Kidney (tissue), 14 donors: ENCODE data around the gene ZNF592. TPM values are rescaled to one million over a fixed set of nuclear protein-coding genes. Genes with fewer than 3 reads are reported as not detected.

Experiments
- DNase-seq, 5 donors: peaks; one replicate each; pipeline ENCODE4 v3.0.0-alpha.2; 2013 to 2020
- FAIRE-seq: peaks from 2 replicates; lab custom pipeline; 2012; peaks lifted over from hg19 to GRCh38; lab: Jason Lieb, UNC
- H3K27ac ChIP-seq, 2 donors: one replicate each; pipeline ENCODE4 v1.7.0; 2013; ENCODE audit warnings: low read depth in 2 of 2, low read length in 2 of 2, inconsistent platforms in 1 of 2
- H3K27me3 ChIP-seq: one replicate; pipeline ENCODE4 v1.7.1; 2013; ENCODE audit warnings: low read length, inconsistent platforms; ENCODE audit not compliant: control insufficient read depth, insufficient read depth
- H3K36me3 ChIP-seq, 3 donors: one replicate each; pipeline versions ENCODE4 v1.7.0 to v1.7.1; 2013; ENCODE audit warnings: low read length in 3 of 3, control low read depth in 1 of 3, inconsistent platforms in 1 of 3; ENCODE audit not compliant: insufficient read depth in 3 of 3, control insufficient read depth in 2 of 3
- H3K4me1 ChIP-seq, 3 donors: one replicate each; pipeline versions ENCODE4 v1.7.0 to v1.7.1; 2013; ENCODE audit warnings: low read length in 3 of 3, inconsistent platforms in 1 of 3, low read depth in 1 of 3; ENCODE audit not compliant: control insufficient read depth in 2 of 3, insufficient read depth in 2 of 3
- H3K4me3 ChIP-seq, 3 donors: one replicate each; pipeline versions ENCODE4 v1.7.0 to v1.8.1; 2013; ENCODE audit warnings: low read length in 3 of 3, control low read depth in 1 of 3, inconsistent platforms in 1 of 3
- H3K9ac ChIP-seq, 3 donors: one replicate each; pipeline versions ENCODE4 v1.7.0 to v1.7.1; 2013; ENCODE audit warnings: low read length in 3 of 3, control low read depth in 1 of 3, inconsistent platforms in 1 of 3
- H3K9me3 ChIP-seq, 3 donors: one replicate each; pipeline versions ENCODE4 v1.7.0 to v1.7.1; 2013; ENCODE audit warnings: low read length in 3 of 3, control low read depth in 1 of 3, inconsistent platforms in 1 of 3; ENCODE audit not compliant: control insufficient read depth in 2 of 3, insufficient read depth in 1 of 3
- CTCF ChIP-seq: IDR thresholded peaks from 3 replicates; pipeline ENCODE4 v1.5.1; 2012; ENCODE audit warnings: mild to moderate bottlenecking, moderate library complexity, borderline replicate concordance; ENCODE audit not compliant: insufficient read depth; ENCODE audit errors: extremely low read depth
- intact Hi-C: fragments of 100-400 bp; cut with DNase I; formaldehyde crosslinking; loops from one replicate; pipeline ENCODE4 v1.11.1; 2022
- polyA plus RNA-seq: library from polyadenylated mRNA; stranded (reverse); fragments of 350-450 nt; fragmentation: Illumina TruSeq; extraction: RNeasy Lipid Tissue Mini Kit (QIAGEN cat#74804); gene quantifications from one replicate; pipeline ENCODE4 v1.2.3, GENCODE V29; 2014; ENCODE audit warnings: low read depth, low replicate concordance; ENCODE audit not compliant: insufficient read depth
- total RNA-seq: library from RNA; stranded (reverse); fragmentation: NEBNext Ultra II Directional; extraction: Animal tissue kit (Norgen Biotek cat#: 25700); gene quantifications from one replicate; pipeline ENCODE4 v1.2.1, GENCODE V29; 2021
- donor health status: control.
- donor health status: control.
- donor health status: control.
- donor health status: control.
- donor health status: control.
- donor health status: DM: yes; HTN: yes; CAD: no.
- donor health status: Normal renal cell carcinoma (clear cell type).

The ZNF592 gene
- total and polyA plus RNA-seq, 2 donors from 2014 or later = 6.9 to 31.6 TPM

DNA sequence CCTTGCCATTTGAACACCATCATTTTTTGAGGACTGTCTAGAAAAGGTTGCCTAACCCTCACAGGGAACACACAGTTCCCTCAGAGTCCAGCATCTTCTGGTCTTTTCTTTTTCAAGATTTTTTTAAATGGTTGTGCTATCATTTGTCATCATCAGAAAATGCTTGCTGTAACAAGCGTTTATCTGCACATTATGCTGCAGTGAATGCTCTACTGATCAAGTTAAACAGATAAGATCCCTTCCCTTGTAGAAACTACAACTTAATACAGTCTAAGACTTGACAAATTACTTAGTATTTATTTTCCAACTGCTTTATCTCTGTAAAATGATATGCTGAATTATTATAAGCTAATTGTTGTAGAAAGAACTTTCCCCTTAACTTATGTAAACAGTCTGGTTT, 56.8 kb downstream of the ZNF592 start:
- Histone ChIP-seq H3K4me1 (peaks cover 0 to 4% (median 0%) of the 10 kb centered on the region in 3 donors), H3K9ac (no peak overlapping the region), H3K36me3 (peaks cover 2 to 23% (median 19%) of the 10 kb centered on the region in 3 donors), H3K4me3 (no peak overlapping the region), H3K27me3 (no peaks in the 10 kb centered on the region), H3K27ac (no peak overlapping the region), H3K9me3 (no peaks in the 10 kb centered on the region)
- DNase-seq (no peak), FAIRE-seq (no peak)
- TF ChIP-seq CTCF = no peak
- intact Hi-C loops = no loop called here

- FAIRE-seq (no peak), DNase-seq (no peak)
- H3K36me3 ChIP-seq = peaks cover 2 to 12% (median 3%) of the 10 kb centered on the region in 3 donors
- no peak overlapping the region for H3K4me3 ChIP-seq
- no peak overlapping the region for H3K9ac ChIP-seq
- no peaks in the 10 kb centered on the region for H3K27me3 ChIP-seq
- H3K4me1 ChIP-seq = peaks cover 0 to 9% (median 0%) of the 10 kb centered on the region in 3 donors
- no peak for TF ChIP-seq CTCF
- intact Hi-C loops = no loop called here
- H3K27ac ChIP-seq = no peak overlapping the region
- H3K9me3 ChIP-seq = no peaks in the 10 kb centered on the region
Observed at GRCh38 chr15:84807228-84807627, 58.8 kb downstream of the ZNF592 start.

DNA sequence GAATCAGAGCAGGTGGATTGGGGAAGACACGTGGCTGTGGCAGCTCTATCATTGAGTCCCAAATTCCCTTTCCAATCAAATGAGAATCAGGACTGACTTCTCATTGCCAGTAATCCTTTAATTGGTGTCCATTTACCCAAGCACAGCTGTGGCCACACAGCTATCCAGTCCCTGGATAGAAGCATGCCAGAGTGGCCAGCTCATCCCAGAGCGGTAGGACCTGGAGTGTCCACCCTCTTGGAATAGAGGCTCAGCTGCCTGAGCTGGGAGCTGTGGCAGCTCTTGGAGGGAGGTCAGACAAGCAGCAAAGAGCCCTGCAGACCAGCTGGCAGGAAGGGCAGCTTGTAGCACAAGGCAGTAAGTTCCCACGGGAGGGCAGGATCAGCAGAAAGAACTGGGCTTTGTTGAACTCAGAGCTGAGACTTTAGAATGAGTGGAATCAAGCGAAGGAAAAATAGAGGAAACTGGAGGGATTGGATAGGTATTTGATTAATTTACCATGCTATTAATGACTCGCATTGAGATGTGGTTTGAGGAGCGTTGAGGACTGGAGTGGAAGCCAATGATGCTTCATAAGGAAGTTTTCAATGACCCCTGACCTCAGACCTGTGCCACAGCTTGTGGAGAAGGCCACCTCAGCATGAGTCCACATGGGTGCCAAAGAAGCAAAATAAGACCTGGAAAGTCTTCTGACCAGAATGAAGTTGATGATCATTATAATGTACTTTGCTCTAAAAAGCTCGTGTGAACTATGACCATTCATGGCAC, 61.9 kb downstream of the ZNF592 start:
- DNase-seq = no peak
- H3K36me3 ChIP-seq = peaks cover 0 to under 1% (median 0%) of the 10 kb centered on the region in 3 donors
- no peak for TF ChIP-seq CTCF
- peaks cover 0 to 14% (median 0%) of the 10 kb centered on the region in 3 donors for H3K4me1 ChIP-seq
- H3K4me3 ChIP-seq = no peak overlapping the region
- no peak overlapping the region for H3K27ac ChIP-seq
- intact Hi-C loops = no loop called here
- no peak overlapping the region for H3K9ac ChIP-seq
- no peak for FAIRE-seq
- H3K27me3 ChIP-seq = no peaks in the 10 kb centered on the region
- no peaks in the 10 kb centered on the region for H3K9me3 ChIP-seq
